OCI-LY1 (cell line): ENCODE measurements around the gene DCUN1D4.

Source experiments
- EZH2 ChIP-seq: fragments of 200-600 bp; sonication (generic), shearing (Covaris generic); IDR thresholded peaks from 2 replicates; pipeline ENCODE4 v1.8.0; 2017; ENCODE audit warnings: borderline replicate concordance, mixed run types, mild to moderate bottlenecking, antibody characterized with exemption, low read length, moderate library complexity, mixed read lengths
- TF ChIP-seq, protein P1 (sequence below): fragments of 200-600 bp; sonication (generic), shearing (Covaris generic); IDR thresholded peaks from 2 replicates; pipeline ENCODE4 v1.5.1; 2017; ENCODE audit warnings: mild to moderate bottlenecking, antibody characterized with exemption, low read length, moderate library complexity, mixed read lengths

DNA sequence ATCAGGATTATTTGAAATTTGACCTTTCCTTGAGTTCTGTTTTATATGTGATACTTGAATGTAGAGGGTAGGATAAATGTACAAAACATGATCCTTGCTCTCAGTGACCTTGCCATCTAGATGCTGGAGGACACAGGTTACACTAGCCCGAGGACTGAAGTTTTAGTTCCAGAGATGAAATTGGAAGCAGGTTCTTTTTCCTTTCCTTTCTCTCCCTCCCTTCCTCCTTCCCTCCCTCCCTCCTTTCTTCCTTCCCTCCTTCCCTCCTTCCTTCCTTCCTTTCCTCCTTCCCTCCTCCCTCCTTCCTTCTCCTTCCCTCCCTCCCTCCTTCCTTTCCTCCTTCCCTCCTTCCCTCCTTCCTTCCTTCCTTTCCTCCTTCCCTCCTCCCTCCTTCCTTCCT lies 122.9 kb downstream of the DCUN1D4 start:
- no peak for TF ChIP-seq EZH2
- TF ChIP-seq, protein P1, sequence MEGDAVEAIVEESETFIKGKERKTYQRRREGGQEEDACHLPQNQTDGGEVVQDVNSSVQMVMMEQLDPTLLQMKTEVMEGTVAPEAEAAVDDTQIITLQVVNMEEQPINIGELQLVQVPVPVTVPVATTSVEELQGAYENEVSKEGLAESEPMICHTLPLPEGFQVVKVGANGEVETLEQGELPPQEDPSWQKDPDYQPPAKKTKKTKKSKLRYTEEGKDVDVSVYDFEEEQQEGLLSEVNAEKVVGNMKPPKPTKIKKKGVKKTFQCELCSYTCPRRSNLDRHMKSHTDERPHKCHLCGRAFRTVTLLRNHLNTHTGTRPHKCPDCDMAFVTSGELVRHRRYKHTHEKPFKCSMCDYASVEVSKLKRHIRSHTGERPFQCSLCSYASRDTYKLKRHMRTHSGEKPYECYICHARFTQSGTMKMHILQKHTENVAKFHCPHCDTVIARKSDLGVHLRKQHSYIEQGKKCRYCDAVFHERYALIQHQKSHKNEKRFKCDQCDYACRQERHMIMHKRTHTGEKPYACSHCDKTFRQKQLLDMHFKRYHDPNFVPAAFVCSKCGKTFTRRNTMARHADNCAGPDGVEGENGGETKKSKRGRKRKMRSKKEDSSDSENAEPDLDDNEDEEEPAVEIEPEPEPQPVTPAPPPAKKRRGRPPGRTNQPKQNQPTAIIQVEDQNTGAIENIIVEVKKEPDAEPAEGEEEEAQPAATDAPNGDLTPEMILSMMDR: no peak
